Stimulated activated CD8-positive, alpha-beta memory T cell treated with anti-CD3 and anti-CD28 coated beads, Interleukin-7, amount 100 ng/mL, for 48 hours (primary cell): ENCODE results near the gene ARFGAP1.
"Not testable (repeated sequence)": the region's sequence is repeated elsewhere in the genome, so short reads cannot be mapped to it uniquely, and the experiment has no call there.

ENCODE experiments used
- DNase-seq, 2 donors: peaks; one replicate each; pipeline ENCODE4 v3.0.0-alpha.2; 2020; ENCODE audit warnings: low read depth in 1 of 2; ENCODE audit errors: extremely low read depth in 1 of 2

Gene ARFGAP1

GRCh38 chr20:63330084-63330760 lies 57.6 kb downstream of the ARFGAP1 start:
- no peak for DNase-seq

GRCh38 chr20:63330940-63331339 lies 58.3 kb downstream of the ARFGAP1 start:
- no peak for DNase-seq

- DNase-seq = no peak
Measured at GRCh38 chr20:63331741-63332400, 59.3 kb downstream of the ARFGAP1 start.

DNA sequence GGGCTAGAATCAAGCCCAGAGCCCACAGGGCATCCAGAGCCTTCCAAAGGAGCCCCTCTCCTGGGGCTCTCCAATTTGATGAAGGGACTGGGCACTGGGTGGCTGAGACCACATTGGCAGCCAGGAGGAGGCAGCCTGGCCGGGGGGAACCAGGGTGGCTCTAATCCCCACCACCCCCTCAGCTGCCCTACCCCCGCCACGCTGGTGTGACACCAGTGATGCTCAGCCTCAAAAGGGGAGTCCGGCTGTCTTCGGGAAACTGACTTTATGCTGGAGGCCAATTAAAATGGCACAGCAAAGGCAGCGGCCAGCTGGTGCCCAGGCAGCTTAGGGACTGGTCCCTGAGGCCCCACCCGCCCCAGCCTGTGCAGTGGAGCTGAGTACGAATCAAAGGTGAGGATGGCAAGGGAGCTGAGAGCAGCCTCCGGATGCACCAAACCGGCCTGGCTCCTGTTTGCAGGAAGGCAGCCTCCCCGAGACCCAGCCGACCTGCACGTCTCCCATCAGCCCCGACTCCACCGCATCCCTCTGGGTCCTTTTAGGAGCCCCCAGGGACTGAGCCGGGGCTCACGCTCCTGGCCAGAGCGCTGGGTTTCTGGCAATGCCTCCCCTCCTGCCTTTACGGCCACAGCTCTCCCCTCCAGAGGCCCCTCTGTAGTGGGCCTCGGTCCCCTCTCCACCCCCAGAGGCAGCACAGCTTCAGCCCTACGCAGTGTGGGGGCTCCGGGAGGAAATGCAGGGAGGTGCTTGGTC lies 60.1 kb downstream of the ARFGAP1 start:
- DNase-seq = no peak

DNA sequence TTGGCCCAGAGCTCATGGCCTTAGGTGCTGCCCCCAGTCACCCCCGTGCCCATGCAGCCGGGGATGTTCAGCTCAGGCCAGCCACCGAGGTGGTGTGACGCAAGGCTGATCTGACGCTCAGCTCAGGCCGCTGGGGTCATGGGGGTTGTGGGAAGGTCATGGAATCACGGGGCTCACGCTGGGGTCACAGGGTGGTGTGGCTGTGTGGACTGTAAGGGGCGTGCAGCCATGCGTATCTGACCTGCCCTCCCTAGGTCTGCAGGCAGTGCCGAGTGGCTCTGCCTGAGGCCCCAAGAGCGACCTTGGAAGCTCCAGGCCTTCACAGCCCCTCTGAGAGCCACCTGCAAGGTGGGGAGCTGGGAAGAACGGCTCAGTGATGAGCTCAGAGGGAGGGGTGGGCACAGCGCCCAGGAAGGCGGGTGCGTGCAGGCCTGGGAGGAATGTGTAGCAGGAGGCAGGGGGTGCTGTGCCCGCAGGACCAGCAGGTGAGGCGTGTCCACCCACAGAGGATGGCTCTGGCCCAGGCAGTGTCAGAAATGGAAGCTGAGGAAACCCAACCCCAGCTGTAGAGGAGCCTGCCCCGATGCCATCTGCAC lies 60.7 kb downstream of the ARFGAP1 start:
- no peak for DNase-seq

- DNase-seq = no peak
Measured at GRCh38 chr20:63334356-63334755, 61.7 kb downstream of the ARFGAP1 start.

- not testable (repeated sequence) for DNase-seq
Measured at GRCh38 chr20:63335060-63335459, 62.4 kb downstream of the ARFGAP1 start.

- no peak for DNase-seq
Measured at GRCh38 chr20:63335711-63336110, 63.1 kb downstream of the ARFGAP1 start.

DNA sequence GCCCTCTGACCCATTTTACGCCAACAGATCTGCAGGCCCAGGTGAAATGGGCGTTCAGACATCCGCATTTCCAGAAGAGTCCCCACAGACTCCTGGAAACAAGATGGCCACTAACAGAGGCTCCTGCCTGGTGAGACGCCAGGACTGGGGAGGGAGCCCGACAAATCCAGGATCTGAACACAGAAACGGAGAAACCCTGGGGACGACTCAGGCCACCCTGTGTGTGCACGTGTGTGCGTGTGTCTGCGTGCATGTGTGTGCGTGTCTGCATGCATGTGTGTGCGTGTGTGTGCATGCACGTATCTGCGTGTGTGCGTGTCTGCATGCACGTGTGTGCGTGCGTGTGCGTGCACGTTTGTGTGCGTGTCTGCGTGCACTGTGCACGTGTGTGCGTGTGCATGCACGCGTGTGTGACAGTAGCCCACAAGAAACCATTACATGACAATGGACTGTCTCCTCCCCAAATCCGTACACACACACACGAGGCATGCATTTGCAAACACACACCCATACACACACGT lies 63.7 kb downstream of the ARFGAP1 start:
- DNase-seq = no peak

GRCh38 chr20:63337786-63338420 lies 65.3 kb downstream of the ARFGAP1 start:
- DNase-seq = no peak
